ENCODE measurements around the gene HDAC4.

- TF ChIP-seq, protein P1, sequence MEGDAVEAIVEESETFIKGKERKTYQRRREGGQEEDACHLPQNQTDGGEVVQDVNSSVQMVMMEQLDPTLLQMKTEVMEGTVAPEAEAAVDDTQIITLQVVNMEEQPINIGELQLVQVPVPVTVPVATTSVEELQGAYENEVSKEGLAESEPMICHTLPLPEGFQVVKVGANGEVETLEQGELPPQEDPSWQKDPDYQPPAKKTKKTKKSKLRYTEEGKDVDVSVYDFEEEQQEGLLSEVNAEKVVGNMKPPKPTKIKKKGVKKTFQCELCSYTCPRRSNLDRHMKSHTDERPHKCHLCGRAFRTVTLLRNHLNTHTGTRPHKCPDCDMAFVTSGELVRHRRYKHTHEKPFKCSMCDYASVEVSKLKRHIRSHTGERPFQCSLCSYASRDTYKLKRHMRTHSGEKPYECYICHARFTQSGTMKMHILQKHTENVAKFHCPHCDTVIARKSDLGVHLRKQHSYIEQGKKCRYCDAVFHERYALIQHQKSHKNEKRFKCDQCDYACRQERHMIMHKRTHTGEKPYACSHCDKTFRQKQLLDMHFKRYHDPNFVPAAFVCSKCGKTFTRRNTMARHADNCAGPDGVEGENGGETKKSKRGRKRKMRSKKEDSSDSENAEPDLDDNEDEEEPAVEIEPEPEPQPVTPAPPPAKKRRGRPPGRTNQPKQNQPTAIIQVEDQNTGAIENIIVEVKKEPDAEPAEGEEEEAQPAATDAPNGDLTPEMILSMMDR (IDR thresholded peaks at IDR 0.05; ENCODE audit: insufficient read depth, low read depth, low read length), result no peak
- no peak for TF ChIP-seq EZH2 (IDR thresholded peaks at IDR 0.05; ENCODE audit: insufficient read depth, low read length)
Measured at GRCh38 chr2:239409976-239410375, 9.2 kb upstream of the HDAC4 start.
